ENCODE data around the gene FCGR2B. TPM values are rescaled to one million over a fixed set of nuclear protein-coding genes. Genes with fewer than 3 reads are reported as not detected.
"Not testable (repeated sequence)": the region's sequence is repeated elsewhere in the genome, so short reads cannot be mapped to it uniquely, and the experiment has no call there.

The FCGR2B gene
- total RNA-seq, 1 donor from 2014 or later, result not detected

GRCh38 chr1:161681879-161682278, 18.9 kb downstream of the FCGR2B start:
- peaks cover 5% of the 10 kb centered on the region for H3K27me3 ChIP-seq (ENCODE audit: insufficient read depth, low read length)
- no peaks in the 10 kb centered on the region for H4K20me1 ChIP-seq (ENCODE audit: insufficient read depth, low read length)
- H2AFZ ChIP-seq (ENCODE audit: low read depth, low read length), result no peak overlapping the region
- Mint-ChIP-seq H3K36me3 (ENCODE audit: low read depth, unreplicated experiment) (no peaks in the 10 kb centered on the region), H3K4me3 (ENCODE audit: unreplicated experiment) (no peak overlapping the region), H3K27ac (ENCODE audit: unreplicated experiment) (no peak overlapping the region), H3K27me3 (ENCODE audit: low read depth, unreplicated experiment) (no peaks in the 10 kb centered on the region), H3K9me3 (ENCODE audit: unreplicated experiment) (no peaks in the 10 kb centered on the region), H3K4me1 (ENCODE audit: low read depth, unreplicated experiment) (peaks cover 2% of the 10 kb centered on the region)
- H3K36me3 ChIP-seq (ENCODE audit: insufficient read depth, low read length), result no peaks in the 10 kb centered on the region
- no peak overlapping the region for H3K4me3 ChIP-seq (ENCODE audit: insufficient read depth, low read depth, low read length)
- H3K9ac ChIP-seq (ENCODE audit: low read length), result no peak overlapping the region
- no peak for DNase-seq (ENCODE audit: low read depth)
- H3K79me2 ChIP-seq (ENCODE audit: insufficient read depth, low read length), result no peaks in the 10 kb centered on the region
- FAIRE-seq, result no peak
- H3K9me3 ChIP-seq (ENCODE audit: insufficient read depth, low read depth, low read length), result no peaks in the 10 kb centered on the region
- no peak overlapping the region for H3K4me2 ChIP-seq (ENCODE audit: low read length)
- H3K27ac ChIP-seq (ENCODE audit: low read depth, low read length), result no peak overlapping the region
- TF ChIP-seq EZH2 (IDR thresholded peaks at IDR 0.05; ENCODE audit: insufficient read depth, low read length), result no peak
- TF ChIP-seq CTCF (IDR thresholded peaks at IDR 0.05; ENCODE audit: insufficient read depth, low read depth, low read length), result no peak
- H3K4me1 ChIP-seq (ENCODE audit: insufficient read depth, low read length), result no peaks in the 10 kb centered on the region

GRCh38 chr1:161688946-161689345, 26.0 kb downstream of the FCGR2B start:
- Mint-ChIP-seq H3K36me3 (ENCODE audit: low read depth, unreplicated experiment) (no peaks in the 10 kb centered on the region), H3K4me3 (ENCODE audit: unreplicated experiment) (no peak overlapping the region), H3K4me1 (ENCODE audit: low read depth, unreplicated experiment) (no peaks in the 10 kb centered on the region), H3K9me3 (ENCODE audit: unreplicated experiment) (no peaks in the 10 kb centered on the region), H3K27ac (ENCODE audit: unreplicated experiment) (no peak overlapping the region), H3K27me3 (ENCODE audit: low read depth, unreplicated experiment) (peaks cover 4% of the 10 kb centered on the region)
- Histone ChIP-seq H3K27me3 (ENCODE audit: insufficient read depth, low read length) (no peaks in the 10 kb centered on the region), H4K20me1 (ENCODE audit: insufficient read depth, low read length) (no peaks in the 10 kb centered on the region), H2AFZ (ENCODE audit: low read depth, low read length) (no peak overlapping the region), H3K4me3 (ENCODE audit: insufficient read depth, low read depth, low read length) (no peak overlapping the region), H3K27ac (ENCODE audit: low read depth, low read length) (no peak overlapping the region), H3K9me3 (ENCODE audit: insufficient read depth, low read depth, low read length) (no peaks in the 10 kb centered on the region), H3K9ac (ENCODE audit: low read length) (no peak overlapping the region), H3K79me2 (ENCODE audit: insufficient read depth, low read length) (no peaks in the 10 kb centered on the region), H3K4me1 (ENCODE audit: insufficient read depth, low read length) (no peaks in the 10 kb centered on the region), H3K4me2 (ENCODE audit: low read length) (no peak overlapping the region), H3K36me3 (ENCODE audit: insufficient read depth, low read length) (no peaks in the 10 kb centered on the region)
- DNase-seq (ENCODE audit: low read depth) (no peak), FAIRE-seq (no peak)
- TF ChIP-seq CTCF (IDR thresholded peaks at IDR 0.05; ENCODE audit: insufficient read depth, low read depth, low read length) (no peak), EZH2 (IDR thresholded peaks at IDR 0.05; ENCODE audit: insufficient read depth, low read length) (no peak)

- H3K9ac ChIP-seq (ENCODE audit: low read length), result no peak overlapping the region
- Mint-ChIP-seq H3K27me3 (ENCODE audit: low read depth, unreplicated experiment) (peaks cover 20% of the 10 kb centered on the region), H3K36me3 (ENCODE audit: low read depth, unreplicated experiment) (no peaks in the 10 kb centered on the region), H3K4me3 (ENCODE audit: unreplicated experiment) (no peak overlapping the region), H3K9me3 (ENCODE audit: unreplicated experiment) (peaks cover 6% of the 10 kb centered on the region), H3K4me1 (ENCODE audit: low read depth, unreplicated experiment) (no peaks in the 10 kb centered on the region), H3K27ac (ENCODE audit: unreplicated experiment) (no peak overlapping the region)
- H3K4me1 ChIP-seq (ENCODE audit: insufficient read depth, low read length), result no peaks in the 10 kb centered on the region
- H3K27ac ChIP-seq (ENCODE audit: low read depth, low read length), result no peak overlapping the region
- no peak overlapping the region for H3K4me3 ChIP-seq (ENCODE audit: insufficient read depth, low read depth, low read length)
- H2AFZ ChIP-seq (ENCODE audit: low read depth, low read length), result no peak overlapping the region
- H3K4me2 ChIP-seq (ENCODE audit: low read length), result no peak overlapping the region
- no peaks in the 10 kb centered on the region for H3K27me3 ChIP-seq (ENCODE audit: insufficient read depth, low read length)
- FAIRE-seq (no peak), DNase-seq (ENCODE audit: low read depth) (no peak)
- no peaks in the 10 kb centered on the region for H3K36me3 ChIP-seq (ENCODE audit: insufficient read depth, low read length)
- H4K20me1 ChIP-seq (ENCODE audit: insufficient read depth, low read length), result no peaks in the 10 kb centered on the region
- TF ChIP-seq CTCF (IDR thresholded peaks at IDR 0.05; ENCODE audit: insufficient read depth, low read depth, low read length) (no peak), EZH2 (IDR thresholded peaks at IDR 0.05; ENCODE audit: insufficient read depth, low read length) (no peak)
- no peaks in the 10 kb centered on the region for H3K79me2 ChIP-seq (ENCODE audit: insufficient read depth, low read length)
- no peaks in the 10 kb centered on the region for H3K9me3 ChIP-seq (ENCODE audit: insufficient read depth, low read depth, low read length)
Observed at GRCh38 chr1:161691846-161692245, 28.9 kb downstream of the FCGR2B start.

- H3K79me2 ChIP-seq (ENCODE audit: insufficient read depth, low read length); H3K4me2 ChIP-seq (ENCODE audit: low read length); H4K20me1 ChIP-seq (ENCODE audit: insufficient read depth, low read length); H2AFZ ChIP-seq (ENCODE audit: low read depth, low read length); FAIRE-seq; H3K9me3 Mint-ChIP-seq (ENCODE audit: unreplicated experiment); H3K27ac Mint-ChIP-seq (ENCODE audit: unreplicated experiment); H3K4me3 Mint-ChIP-seq (ENCODE audit: unreplicated experiment); H3K4me1 ChIP-seq (ENCODE audit: insufficient read depth, low read length); H3K9ac ChIP-seq (ENCODE audit: low read length); H3K4me1 Mint-ChIP-seq (ENCODE audit: low read depth, unreplicated experiment); H3K27me3 ChIP-seq (ENCODE audit: insufficient read depth, low read length); H3K4me3 ChIP-seq (ENCODE audit: insufficient read depth, low read depth, low read length); H3K27ac ChIP-seq (ENCODE audit: low read depth, low read length); DNase-seq (ENCODE audit: low read depth); H3K36me3 Mint-ChIP-seq (ENCODE audit: low read depth, unreplicated experiment); H3K36me3 ChIP-seq (ENCODE audit: insufficient read depth, low read length); H3K9me3 ChIP-seq (ENCODE audit: insufficient read depth, low read depth, low read length): not testable (repeated sequence)
- H3K27me3 Mint-ChIP-seq (ENCODE audit: low read depth, unreplicated experiment), result peaks cover 26% of the 10 kb centered on the region
Observed at GRCh38 chr1:161693020-161693712, 30.2 kb downstream of the FCGR2B start.
